ENCODE results near the gene TRAPPC6A.

DNA sequence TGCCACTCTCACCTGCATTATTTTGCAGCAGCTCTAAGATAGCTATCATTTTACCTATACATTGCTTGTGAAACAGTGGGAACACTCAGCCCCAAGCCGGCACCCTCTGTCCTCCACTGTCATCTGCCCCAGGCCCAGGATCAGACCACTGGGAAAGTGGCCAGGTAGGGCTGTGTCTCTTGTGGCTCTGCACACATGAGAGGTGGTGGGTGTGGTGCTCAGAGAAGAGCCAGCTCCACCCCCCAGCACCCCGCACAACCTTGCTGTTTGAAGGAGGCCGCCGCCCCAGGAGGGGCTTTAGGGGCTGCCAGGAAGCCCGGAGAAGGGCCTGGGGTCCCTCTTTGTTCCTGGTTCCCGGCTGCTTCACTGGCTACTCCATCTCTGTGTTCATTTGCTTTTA, 58.5 kb downstream of the TRAPPC6A start:
- TF ChIP-seq FOXK2 (IDR thresholded peaks at IDR 0.05) = no peak
- TF ChIP-seq NFRKB (IDR thresholded peaks at IDR 0.05) = no peak
- no peak for TF ChIP-seq TARDBP (IDR thresholded peaks at IDR 0.05)
- no peak for TF ChIP-seq SUZ12 (IDR thresholded peaks at IDR 0.05)
